Spinal cord (tissue), 10 donors: ENCODE measurements around the gene PALLD. TPM values are rescaled to one million over a fixed set of nuclear protein-coding genes. Genes with fewer than 3 reads are reported as not detected.

Experiments used
- DNase-seq, 6 donors: peaks; one replicate each; pipeline versions ENCODE4 v3.0.0 to v3.0.0-alpha.2; 2013 to 2015; ENCODE audit warnings: low spot score in 6 of 6, low read depth in 4 of 6
- H3K27ac ChIP-seq: one replicate; pipeline ENCODE4 v1.5.1; 2013; ENCODE audit warnings: low read depth, low read length, control low read depth
- H3K27me3 ChIP-seq: one replicate; pipeline ENCODE4 v1.6.1; 2013; ENCODE audit warnings: low read length; ENCODE audit not compliant: control insufficient read depth, insufficient read depth
- H3K36me3 ChIP-seq: one replicate; pipeline ENCODE4 v1.6.1; 2013; ENCODE audit warnings: low read length; ENCODE audit not compliant: control insufficient read depth, insufficient read depth
- H3K4me1 ChIP-seq: one replicate; pipeline ENCODE4 v1.6.1; 2013; ENCODE audit warnings: low read length; ENCODE audit not compliant: control insufficient read depth, insufficient read depth
- H3K4me3 ChIP-seq: one replicate; pipeline ENCODE4 v1.5.1; 2013; ENCODE audit warnings: low read depth, low read length, control low read depth
- H3K9me3 ChIP-seq: one replicate; pipeline ENCODE4 v1.6.1; 2013; ENCODE audit warnings: low read length; ENCODE audit not compliant: control insufficient read depth, insufficient read depth
- WGBS: methylation state at CpG from one replicate; pipeline ENCODE4 v1.1.5; 2013; ENCODE audit warnings: missing lambda C conversion rate; ENCODE audit not compliant: insufficient coverage; 5-methylcytosine and 5-hydroxymethylcytosine counted together
- polyA plus RNA-seq, 2 donors: library from polyadenylated mRNA; unstranded; fragments of 120-200 nt; gene quantifications; one replicate each; pipeline ENCODE4 v1.2.1, GENCODE V29; 2013; ENCODE audit not compliant: insufficient read length in 2 of 2
- total RNA-seq, 2 donors: library from RNA; depleted of rRNA in 1 of 2; stranded (reverse); fragments of 120-200 nt in 1 of 2; fragments of >200 nt in 1 of 2; gene quantifications; one replicate each; pipeline versions ENCODE4 v1.2.3 to v1.2.4, GENCODE V29; 2013 to 2014
- donor health status: healthy.

Gene PALLD
- total and polyA plus RNA-seq, 4 donors, result 45.9 to 71.1 (median 62.4) TPM

GRCh38 chr4:168622600-168622999, 125.7 kb downstream of the PALLD start:
- Histone ChIP-seq H3K27me3 (no peaks in the 10 kb centered on the region), H3K9me3 (no peaks in the 10 kb centered on the region), H3K4me3 (no peak overlapping the region), H3K4me1 (no peaks in the 10 kb centered on the region), H3K36me3 (no peaks in the 10 kb centered on the region), H3K27ac (no peak overlapping the region)
- DNase-seq, result no peak
- 76% methylated on average over 5 of the region's 5 CpGs for WGBS

- DNase-seq, result no peak
- Histone ChIP-seq H3K27me3 (no peaks in the 10 kb centered on the region), H3K4me3 (no peak overlapping the region), H3K4me1 (no peaks in the 10 kb centered on the region), H3K36me3 (no peaks in the 10 kb centered on the region), H3K27ac (no peak overlapping the region), H3K9me3 (no peaks in the 10 kb centered on the region)
These were observed 126.2 kb downstream of the PALLD start for GRCh38 chr4:168623011-168623410.

- Histone ChIP-seq H3K36me3 (no peaks in the 10 kb centered on the region), H3K4me3 (no peak overlapping the region), H3K9me3 (no peaks in the 10 kb centered on the region), H3K27me3 (no peaks in the 10 kb centered on the region), H3K27ac (no peak overlapping the region), H3K4me1 (no peaks in the 10 kb centered on the region)
- WGBS, result 97% methylated on average over 2 of the region's 5 CpGs
- DNase-seq, result no peak
These were observed 126.6 kb downstream of the PALLD start for GRCh38 chr4:168623484-168623883.

- no peak overlapping the region for H3K4me3 ChIP-seq
- DNase-seq, result no peak
- no peaks in the 10 kb centered on the region for H3K36me3 ChIP-seq
- peaks cover 3% of the 10 kb centered on the region for H3K4me1 ChIP-seq
- WGBS, result 79% methylated on average over 5 of the region's 5 CpGs
- H3K27me3 ChIP-seq, result peaks cover 9% of the 10 kb centered on the region
- no peaks in the 10 kb centered on the region for H3K9me3 ChIP-seq
- H3K27ac ChIP-seq, result no peak overlapping the region
These were observed 131.4 kb downstream of the PALLD start for GRCh38 chr4:168628251-168628650.

GRCh38 chr4:168629566-168629965, 132.7 kb downstream of the PALLD start:
- 84% methylated on average over 4 of the region's 4 CpGs for WGBS
- Histone ChIP-seq H3K27me3 (peaks cover 9% of the 10 kb centered on the region), H3K4me1 (peaks cover 7% of the 10 kb centered on the region), H3K36me3 (no peaks in the 10 kb centered on the region), H3K27ac (no peak overlapping the region), H3K4me3 (no peak overlapping the region), H3K9me3 (no peaks in the 10 kb centered on the region)
- no peak for DNase-seq

- 63% methylated on average over 5 of the region's 12 CpGs for WGBS
- DNase-seq, result peak in 1 of 6 donors; percentile 41
- H3K4me1 ChIP-seq, result peaks cover 7% of the 10 kb centered on the region
- peak overlapping the region; percentile 72 for H3K4me3 ChIP-seq
- H3K27me3 ChIP-seq, result peaks cover 12% of the 10 kb centered on the region
- no peaks in the 10 kb centered on the region for H3K9me3 ChIP-seq
- H3K27ac ChIP-seq, result no peak overlapping the region
- no peaks in the 10 kb centered on the region for H3K36me3 ChIP-seq
These were observed 133.8 kb downstream of the PALLD start for GRCh38 chr4:168630445-168631187.

GRCh38 chr4:168631241-168632162, 134.7 kb downstream of the PALLD start:
- H3K9me3 ChIP-seq, result no peaks in the 10 kb centered on the region
- under 1% methylated on average over 39 of the region's 55 CpGs for WGBS
- peaks cover 12% of the 10 kb centered on the region for H3K27me3 ChIP-seq
- peak in 5 of 6 donors; percentile 54 to 86 (median 70) for DNase-seq
- H3K36me3 ChIP-seq, result no peaks in the 10 kb centered on the region
- H3K4me1 ChIP-seq, result peaks cover 7% of the 10 kb centered on the region
- H3K4me3 ChIP-seq, result peak overlapping the region; percentile 72
- H3K27ac ChIP-seq, result peak overlapping the region; percentile 88

GRCh38 chr4:168632301-168632725, 135.5 kb downstream of the PALLD start:
- Histone ChIP-seq H3K27me3 (peaks cover 12% of the 10 kb centered on the region), H3K4me1 (peaks cover 7% of the 10 kb centered on the region), H3K4me3 (peak overlapping the region; percentile 72), H3K27ac (peak overlapping the region; percentile 88), H3K36me3 (no peaks in the 10 kb centered on the region), H3K9me3 (no peaks in the 10 kb centered on the region)
- 0% methylated on average over 2 of the region's 6 CpGs for WGBS
- DNase-seq, result peak in 3 of 6 donors; percentile 38 to 77 (median 70)

- DNase-seq, result no peak
- Histone ChIP-seq H3K36me3 (no peaks in the 10 kb centered on the region), H3K27me3 (peaks cover 12% of the 10 kb centered on the region), H3K4me3 (peak overlapping the region; percentile 72), H3K4me1 (peaks cover 7% of the 10 kb centered on the region), H3K27ac (peak overlapping the region; percentile 88), H3K9me3 (no peaks in the 10 kb centered on the region)
- WGBS, result no CpG with 5 or more reads among the region's 4 CpGs
These were observed 136.2 kb downstream of the PALLD start for GRCh38 chr4:168633064-168633463.
